Panc1 (cell line): Measurements from ENCODE around the gene ZNF345. TPM values are rescaled to one million over a fixed set of nuclear protein-coding genes. Genes with fewer than 3 reads are reported as not detected.
A peak's percentile ranks its signal among the peaks of the same experiment; 100 is the strongest.

Experiments
- ATAC-seq: fragments of 200-7000 bp; cut with Tn5 transposase; 2 replicates; pipeline ENCODE4 v1.9.1; 2020; ENCODE audit warnings: mild to moderate bottlenecking, moderate library complexity
- BruUV-seq: library from RNA; stranded (reverse); fragments of 400-500 nt; replicated peaks from 2 replicates; lab custom pipeline; 2021; lab: Mats Ljungman, UMichigan
- CTCF ChIA-PET: fragments of 300-600 bp; sonication (Branson Sonifier 250); formaldehyde crosslinking; loops from one replicate; lab custom pipeline; 2022; ENCODE audit warnings: antibody characterized with exemption; lab: Charles Lee
- POLR2A ChIA-PET: fragments of 300-600 bp; sonication (Branson Sonifier 250); formaldehyde crosslinking; loops from one replicate; lab custom pipeline; 2022; ENCODE audit warnings: antibody characterized with exemption; lab: Charles Lee
- DNase-seq: peaks from one replicate; pipeline ENCODE4 v3.0.0-alpha.2; 2010; ENCODE audit warnings: low read depth, low spot score
- H3K27ac ChIP-seq: 2 replicates; pipeline ENCODE4 v1.5.1; 2011; ENCODE audit warnings: mild to moderate bottlenecking, low read length, inconsistent platforms
- H3K27me3 ChIP-seq: fragments of 200-500 bp; sonication (Bioruptor generic); 2 replicates; pipeline ENCODE4 v1.6.0; 2014; ENCODE audit warnings: low read length, inconsistent platforms; ENCODE audit not compliant: control insufficient read depth, insufficient read depth
- H3K36me3 ChIP-seq: fragments of 200-500 bp; sonication (Bioruptor generic); 2 replicates; pipeline ENCODE4 v1.5.1; 2014; ENCODE audit warnings: inconsistent platforms, mild to moderate bottlenecking, low read length, moderate library complexity; ENCODE audit not compliant: control insufficient read depth, insufficient read depth
- H3K4me1 ChIP-seq: 2 replicates; pipeline ENCODE4 v1.5.1; 2011; ENCODE audit warnings: inconsistent platforms, mild to moderate bottlenecking, low read length, moderate library complexity; ENCODE audit not compliant: control insufficient read depth, insufficient read depth
- H3K4me3 ChIP-seq, 2 experiments: 2 replicates each; pipeline ENCODE4 v1.5.1; 2011 to 2012; ENCODE audit warnings: low read depth in 2 of 2, low read length in 2 of 2, mild to moderate bottlenecking in 2 of 2, inconsistent platforms in 1 of 2, moderate library complexity in 1 of 2
- H3K9me3 ChIP-seq: fragments of 200-500 bp; sonication (Bioruptor generic); 2 replicates; pipeline ENCODE4 v1.5.1; 2014; ENCODE audit warnings: low read depth, mild to moderate bottlenecking, inconsistent platforms, low read length, moderate library complexity; ENCODE audit not compliant: control insufficient read depth, insufficient read depth
- POLR2AphosphoS5 ChIP-seq: IDR thresholded peaks from 2 replicates; pipeline ENCODE4 v1.6.1; 2012; ENCODE audit warnings: mild to moderate bottlenecking, low read depth, low read length, moderate library complexity
- SIN3A ChIP-seq: IDR thresholded peaks from 2 replicates; pipeline ENCODE4 v1.6.1; 2012; ENCODE audit warnings: low read depth, mild to moderate bottlenecking, low read length, moderate library complexity, borderline replicate concordance; ENCODE audit not compliant: insufficient read depth
- TCF7L2 ChIP-seq: IDR thresholded peaks from 2 replicates; pipeline ENCODE4 v1.6.1; 2011; ENCODE audit warnings: mild to moderate bottlenecking, low read depth, low read length, inconsistent platforms
- in situ Hi-C: cut with HindIII; loops from 2 replicates; pipeline ENCODE4 v1.10.0; 2016; ENCODE audit warnings: low sequenced_read_pairs, low pct_unique_long_range_greater_than_20kb
- intact Hi-C: fragments of 100-400 bp; cut with micrococcal nuclease; formaldehyde crosslinking; loops from one replicate; pipeline ENCODE4 v1.10.0; 2022; ENCODE audit not compliant: unreplicated experiment
- total RNA-seq: library from RNA; stranded (reverse); gene quantifications from one replicate; pipeline ENCODE4 v1.2.1, GENCODE V29; 2021; ENCODE audit not compliant: unreplicated experiment
- TF ChIP-seq, protein P1 (sequence below): fragments of 450-650 bp; IDR thresholded peaks from 2 replicates; pipeline ENCODE4 v1.5.1; 2017; ENCODE audit warnings: mild to moderate bottlenecking
- TF ChIP-seq, protein P2 (sequence below), 2 experiments: IDR thresholded peaks; 2 replicates each; pipeline ENCODE4 v1.6.1; 2011 to 2012; ENCODE audit warnings: low read depth in 2 of 2, control low read depth in 1 of 2, low read length in 1 of 2, mild to moderate bottlenecking in 1 of 2, moderate library complexity in 1 of 2; ENCODE audit not compliant: insufficient read depth in 1 of 2

ZNF345 gene
- total RNA-seq, 1 experiment from 2014 or later: 3.8 TPM

DNA sequence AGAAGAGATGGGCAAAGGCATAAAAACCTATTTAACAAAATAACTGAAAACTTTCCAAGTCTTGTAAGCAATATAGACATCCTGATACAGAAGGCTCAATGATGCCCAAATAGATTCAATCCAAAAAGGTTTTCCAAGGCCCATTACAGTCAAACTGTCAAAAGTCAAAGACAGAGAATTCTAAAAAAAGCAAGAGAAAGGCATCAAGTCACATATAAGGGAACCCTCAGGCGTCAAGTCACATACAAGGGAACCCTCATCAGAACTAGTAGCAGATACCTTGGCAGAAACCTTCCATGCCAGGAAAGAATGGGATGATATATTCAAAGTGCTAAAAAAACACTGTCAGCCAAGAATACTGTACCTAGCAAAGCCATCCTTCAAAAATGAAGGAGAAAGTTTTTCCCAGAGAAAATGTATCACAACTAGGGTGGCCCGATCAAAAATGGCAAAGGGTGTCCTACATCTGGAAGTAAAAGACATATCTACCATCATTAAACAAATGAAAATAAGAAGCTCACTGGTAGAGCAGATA, 44.2 kb downstream of the ZNF345 start:
- H3K4me1 ChIP-seq: no peaks in the 10 kb centered on the region
- H3K27ac ChIP-seq: no peak overlapping the region
- H3K27me3 ChIP-seq: no peaks in the 10 kb centered on the region
- H3K9me3 ChIP-seq: peaks cover 82% of the 10 kb centered on the region
- no peak for TF ChIP-seq POLR2AphosphoS5
- no peak for TF ChIP-seq SIN3A
- TF ChIP-seq, protein P1, sequence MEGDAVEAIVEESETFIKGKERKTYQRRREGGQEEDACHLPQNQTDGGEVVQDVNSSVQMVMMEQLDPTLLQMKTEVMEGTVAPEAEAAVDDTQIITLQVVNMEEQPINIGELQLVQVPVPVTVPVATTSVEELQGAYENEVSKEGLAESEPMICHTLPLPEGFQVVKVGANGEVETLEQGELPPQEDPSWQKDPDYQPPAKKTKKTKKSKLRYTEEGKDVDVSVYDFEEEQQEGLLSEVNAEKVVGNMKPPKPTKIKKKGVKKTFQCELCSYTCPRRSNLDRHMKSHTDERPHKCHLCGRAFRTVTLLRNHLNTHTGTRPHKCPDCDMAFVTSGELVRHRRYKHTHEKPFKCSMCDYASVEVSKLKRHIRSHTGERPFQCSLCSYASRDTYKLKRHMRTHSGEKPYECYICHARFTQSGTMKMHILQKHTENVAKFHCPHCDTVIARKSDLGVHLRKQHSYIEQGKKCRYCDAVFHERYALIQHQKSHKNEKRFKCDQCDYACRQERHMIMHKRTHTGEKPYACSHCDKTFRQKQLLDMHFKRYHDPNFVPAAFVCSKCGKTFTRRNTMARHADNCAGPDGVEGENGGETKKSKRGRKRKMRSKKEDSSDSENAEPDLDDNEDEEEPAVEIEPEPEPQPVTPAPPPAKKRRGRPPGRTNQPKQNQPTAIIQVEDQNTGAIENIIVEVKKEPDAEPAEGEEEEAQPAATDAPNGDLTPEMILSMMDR: no peak
- TF ChIP-seq, protein P2, sequence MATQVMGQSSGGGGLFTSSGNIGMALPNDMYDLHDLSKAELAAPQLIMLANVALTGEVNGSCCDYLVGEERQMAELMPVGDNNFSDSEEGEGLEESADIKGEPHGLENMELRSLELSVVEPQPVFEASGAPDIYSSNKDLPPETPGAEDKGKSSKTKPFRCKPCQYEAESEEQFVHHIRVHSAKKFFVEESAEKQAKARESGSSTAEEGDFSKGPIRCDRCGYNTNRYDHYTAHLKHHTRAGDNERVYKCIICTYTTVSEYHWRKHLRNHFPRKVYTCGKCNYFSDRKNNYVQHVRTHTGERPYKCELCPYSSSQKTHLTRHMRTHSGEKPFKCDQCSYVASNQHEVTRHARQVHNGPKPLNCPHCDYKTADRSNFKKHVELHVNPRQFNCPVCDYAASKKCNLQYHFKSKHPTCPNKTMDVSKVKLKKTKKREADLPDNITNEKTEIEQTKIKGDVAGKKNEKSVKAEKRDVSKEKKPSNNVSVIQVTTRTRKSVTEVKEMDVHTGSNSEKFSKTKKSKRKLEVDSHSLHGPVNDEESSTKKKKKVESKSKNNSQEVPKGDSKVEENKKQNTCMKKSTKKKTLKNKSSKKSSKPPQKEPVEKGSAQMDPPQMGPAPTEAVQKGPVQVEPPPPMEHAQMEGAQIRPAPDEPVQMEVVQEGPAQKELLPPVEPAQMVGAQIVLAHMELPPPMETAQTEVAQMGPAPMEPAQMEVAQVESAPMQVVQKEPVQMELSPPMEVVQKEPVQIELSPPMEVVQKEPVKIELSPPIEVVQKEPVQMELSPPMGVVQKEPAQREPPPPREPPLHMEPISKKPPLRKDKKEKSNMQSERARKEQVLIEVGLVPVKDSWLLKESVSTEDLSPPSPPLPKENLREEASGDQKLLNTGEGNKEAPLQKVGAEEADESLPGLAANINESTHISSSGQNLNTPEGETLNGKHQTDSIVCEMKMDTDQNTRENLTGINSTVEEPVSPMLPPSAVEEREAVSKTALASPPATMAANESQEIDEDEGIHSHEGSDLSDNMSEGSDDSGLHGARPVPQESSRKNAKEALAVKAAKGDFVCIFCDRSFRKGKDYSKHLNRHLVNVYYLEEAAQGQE (IDR thresholded peaks at IDR 0.05; ENCODE audit: insufficient read depth in 1 of 2, low read depth in 2 of 2, low read length in 1 of 2): no peak
- no peak for TF ChIP-seq TCF7L2
- H3K36me3 ChIP-seq: peaks cover 8% of the 10 kb centered on the region; the same call in 1 of the 2 replicates
- POLR2A ChIA-PET: no interaction called here
- in situ Hi-C loops (no loop called here), intact Hi-C loops (no loop called here)
- DNase-seq (no peak), ATAC-seq (no peak)
- no peak overlapping the region for H3K4me3 ChIP-seq
- no TSS peak for BruUV-seq
- CTCF ChIA-PET: no interaction called here

DNA sequence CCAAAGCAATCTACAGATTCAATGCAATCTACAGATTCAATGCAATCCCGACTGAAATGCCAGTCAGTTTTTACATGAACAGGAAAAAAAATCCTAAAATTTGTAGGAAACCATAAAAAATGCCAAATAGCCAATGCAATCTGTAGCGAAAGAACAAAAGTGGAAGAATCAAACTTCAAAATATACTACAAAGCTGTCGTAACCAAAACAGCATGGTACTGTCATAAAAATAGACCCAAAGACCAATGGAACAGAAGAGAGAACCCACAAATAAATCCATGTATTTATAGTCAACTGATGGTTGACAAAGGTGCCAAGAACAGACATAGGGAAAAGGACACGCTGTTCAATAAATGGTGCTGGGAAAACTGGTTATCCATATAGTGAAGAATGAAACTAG, 47.7 kb downstream of the ZNF345 start:
- DNase-seq (no peak), ATAC-seq (no peak)
- TF ChIP-seq SIN3A: no peak
- H3K4me3 ChIP-seq: no peak overlapping the region
- no TSS peak for BruUV-seq
- no peaks in the 10 kb centered on the region for H3K27me3 ChIP-seq
- no peak overlapping the region for H3K27ac ChIP-seq
- in situ Hi-C loops (no loop called here), intact Hi-C loops (no loop called here)
- H3K4me1 ChIP-seq: no peaks in the 10 kb centered on the region
- H3K9me3 ChIP-seq: peaks cover 61% of the 10 kb centered on the region
- CTCF ChIA-PET: no interaction called here
- 0 out of 2 replicates have a peak, but pooled peaks cover 2% of the 10 kb centered on the region for H3K36me3 ChIP-seq
- POLR2A ChIA-PET: no interaction called here

DNA sequence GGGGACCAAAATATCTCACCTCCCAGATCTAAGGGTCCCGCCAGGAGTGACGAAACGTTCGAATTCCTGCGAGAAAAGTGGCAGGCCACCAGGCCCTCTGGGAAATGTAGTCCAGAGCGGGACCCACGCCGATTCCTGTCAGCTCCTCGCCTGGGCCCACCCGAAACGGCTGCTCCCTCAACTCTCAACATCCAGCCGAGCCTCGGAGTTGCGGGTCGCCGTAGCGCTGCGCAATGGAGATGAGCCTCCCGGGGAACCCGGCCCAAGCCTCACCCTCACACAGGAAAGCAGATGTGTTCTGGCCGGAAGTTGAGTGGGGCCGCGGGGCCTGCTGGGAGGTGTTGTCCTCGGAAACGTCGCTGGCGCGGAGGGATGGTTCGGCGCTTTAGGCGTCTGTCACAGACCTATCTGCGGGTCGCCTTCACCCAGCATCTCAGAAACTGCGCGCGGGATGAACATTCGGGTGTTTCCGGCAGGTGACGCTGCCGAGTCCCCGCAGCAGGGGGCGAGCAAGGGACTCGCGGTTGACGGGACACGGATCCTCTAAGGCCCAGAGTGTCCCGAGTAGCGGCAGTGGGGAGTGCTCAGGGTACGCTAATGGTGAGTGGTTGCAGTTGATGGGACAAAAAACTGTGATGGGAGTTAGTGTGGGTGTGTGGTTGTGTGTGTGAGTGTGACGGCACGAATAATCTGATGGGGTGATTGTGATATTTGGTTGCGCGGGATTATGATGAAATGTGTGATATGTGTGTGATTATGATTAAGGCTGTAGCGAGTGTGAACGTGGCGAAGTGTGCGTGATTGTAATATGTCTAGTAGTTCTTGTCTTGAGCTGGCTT, 65.5 kb downstream of the ZNF345 start, which contains the start of the genes ZNF568 and ZNF829:
Gene ZNF568 (plus strand): TSS at position 341 of the 839 bp plus-strand sequence. CDS start 6,439 bp downstream, outside the sequence.
Gene ZNF829 (minus strand): TSS at position 300 of the 839 bp plus-strand sequence. CDS start 1,124 bp downstream, outside the sequence.
- Histone ChIP-seq H3K9me3 (peaks cover 39% of the 10 kb centered on the region; the same call in 1 of the 2 replicates), H3K4me1 (peaks cover 6% of the 10 kb centered on the region; the same call in 1 of the 2 replicates), H3K4me3 (peak within 1 kb of the TSS; percentile 64 to 86), H3K36me3 (peaks cover 3% of the 10 kb centered on the region), H3K27ac (peak within 1 kb of the TSS; percentile 85), H3K27me3 (no peaks in the 10 kb centered on the region)
- DNase-seq (peak; percentile 81), ATAC-seq (peak; percentile 99)
- BruUV-seq: TSS peak; percentile 59
- POLR2A ChIA-PET: no interaction called here
- peak; percentile 70 for TF ChIP-seq POLR2AphosphoS5
- 0 out of 2 replicates have a peak, but pooled peaks have one; percentile 24 for TF ChIP-seq SIN3A
- TF ChIP-seq, protein P1: peak; percentile 85
- TF ChIP-seq, protein P2 (IDR thresholded peaks at IDR 0.05; ENCODE audit: insufficient read depth in 1 of 2, low read depth in 2 of 2, low read length in 1 of 2): no peak
- TF ChIP-seq TCF7L2: peak; percentile 99
- intact Hi-C loops (loop anchor here (5.0 kb wide), 1 partner anchor 64 kb away; the partner anchor contains the start of gene ZNF345), in situ Hi-C loops (no loop called here)
- CTCF ChIA-PET: interaction anchor here (0.7 kb wide), 1 partner anchor 79 kb away, joined by 3 read pairs; no protein-coding TSS in a partner anchor
